Fibroblast of lung (primary cell): ENCODE results near the gene PGR. TPM values are rescaled to one million over a fixed set of nuclear protein-coding genes. Genes with fewer than 3 reads are reported as not detected.

Experiments used
- DNase-seq, 2 donors: peaks; one replicate each; pipeline versions ENCODE4 v3.0.0 to v3.0.0-alpha.2; 2010; ENCODE audit warnings: low read depth in 2 of 2
- H2AFZ ChIP-seq: 2 replicates; pipeline ENCODE4 v1.5.1; 2012; ENCODE audit warnings: low read length, control low read depth, inconsistent platforms
- H3K27ac ChIP-seq: 2 replicates; pipeline ENCODE4 v1.5.1; 2011; ENCODE audit warnings: low read length, control low read depth; ENCODE audit not compliant: insufficient read depth
- H3K27me3 ChIP-seq: 2 replicates; pipeline ENCODE4 v1.5.1; 2011; ENCODE audit warnings: mild to moderate bottlenecking, low read length; ENCODE audit not compliant: control insufficient read depth, insufficient read depth
- H3K36me3 ChIP-seq: 2 replicates; pipeline ENCODE4 v1.5.1; 2011; ENCODE audit warnings: low read length; ENCODE audit not compliant: control insufficient read depth, insufficient read depth
- H3K4me1 ChIP-seq: 2 replicates; pipeline ENCODE4 v1.5.1; 2011; ENCODE audit warnings: low read length; ENCODE audit not compliant: control insufficient read depth, insufficient read depth; ENCODE audit errors: extremely low read depth
- H3K4me2 ChIP-seq: 2 replicates; pipeline ENCODE4 v1.5.1; 2011; ENCODE audit warnings: low read length, control low read depth; ENCODE audit not compliant: insufficient read depth; ENCODE audit errors: extremely low read depth
- H3K4me3 ChIP-seq, 4 experiments: fragments of 200-600 bp in 1 of 4; sonication (generic) in 1 of 4; replicated peaks in 1 of 4; 2 replicates each; pipeline ENCODE4 v1.5.1; 2011 to 2016; ENCODE audit warnings: low read length in 4 of 4, low read depth in 3 of 4, mild to moderate bottlenecking in 3 of 4, control low read depth in 2 of 4, inconsistent platforms in 1 of 4, mixed read lengths in 1 of 4; ENCODE audit not compliant: insufficient read depth in 1 of 4; ENCODE audit errors: control extremely low read depth in 1 of 4
- H3K79me2 ChIP-seq: 2 replicates; pipeline ENCODE4 v1.5.1; 2012; ENCODE audit warnings: mild to moderate bottlenecking, low read length, inconsistent platforms; ENCODE audit not compliant: control insufficient read depth, insufficient read depth
- H3K9ac ChIP-seq: 2 replicates; pipeline ENCODE4 v1.5.1; 2011; ENCODE audit warnings: mild to moderate bottlenecking, low read length, control low read depth; ENCODE audit not compliant: insufficient read depth
- H3K9me3 ChIP-seq: 2 replicates; pipeline ENCODE4 v1.5.1; 2012; ENCODE audit warnings: low read depth, low read length; ENCODE audit not compliant: control insufficient read depth, insufficient read depth
- H4K20me1 ChIP-seq: 2 replicates; pipeline ENCODE4 v1.5.1; 2011; ENCODE audit warnings: low read length; ENCODE audit not compliant: control insufficient read depth, insufficient read depth; ENCODE audit errors: extremely low read depth
- CTCF ChIP-seq, 2 donors: IDR thresholded peaks in 1 of 2; conservative IDR thresholded peaks in 1 of 2; 1 replicate in 1 of 2; 2 replicates in 1 of 2; pipeline ENCODE4 v1.5.1; 2011 to 2012; ENCODE audit warnings: low read length in 2 of 2, control low read depth in 1 of 2, inconsistent platforms in 1 of 2, low read depth in 1 of 2, mild to moderate bottlenecking in 1 of 2
- EZH2 ChIP-seq: IDR thresholded peaks from 2 replicates; pipeline ENCODE4 v1.5.1; 2012; ENCODE audit warnings: low read length, control low read depth, mild to moderate bottlenecking; ENCODE audit errors: missing control alignments
- polyA plus RNA-seq, 2 donors: library from polyadenylated mRNA; depleted of rRNA in 1 of 2; stranded (reverse) in 1 of 2; unstranded in 1 of 2; fragments of >200 nt; gene quantifications; 2 replicates each; pipeline ENCODE4 v1.2.1, GENCODE V29; 2011 to 2012; ENCODE audit warnings: missing spikeins in 1 of 2
- total RNA-seq: library from RNA; depleted of rRNA; stranded (reverse); fragments of >200 nt; gene quantifications from 2 replicates; pipeline ENCODE4 v1.2.1, GENCODE V29; 2014

The PGR gene
- total and polyA plus RNA-seq, 2 donors (not counting 1 experiment from before 2014, with no cell fraction given) = 0.19 to 2.0 TPM

DNA sequence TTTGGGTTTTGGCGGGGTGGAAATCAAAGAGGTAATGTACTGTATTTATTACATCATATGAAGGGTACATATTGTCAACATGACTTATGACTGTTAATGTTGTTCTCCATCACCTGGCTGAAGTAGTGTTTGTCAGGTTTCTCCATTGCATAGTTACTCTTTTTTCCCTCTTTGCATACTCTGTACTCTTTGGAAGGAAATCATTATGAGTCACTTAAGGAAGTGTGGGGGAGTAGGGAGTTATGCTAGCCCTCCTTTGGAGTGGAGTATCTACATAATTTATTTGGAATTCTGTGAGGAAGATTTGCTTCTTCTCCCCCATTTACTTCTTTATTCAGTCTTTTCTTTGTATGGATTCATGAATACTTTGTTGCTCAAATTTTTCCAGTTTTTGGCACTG lies 3.6 kb upstream of the PGR start:
- TF ChIP-seq CTCF (conservative IDR thresholded peaks at IDR 0.05 in 1 of 2, IDR thresholded peaks at IDR 0.05 in 1 of 2; ENCODE audit: low read depth in 1 of 2, low read length in 2 of 2) = no peak
- no peak for TF ChIP-seq EZH2
- H3K27me3 ChIP-seq = peaks cover 12% of the 10 kb centered on the region
- no peaks in the 10 kb centered on the region for H3K36me3 ChIP-seq
- no peaks in the 10 kb centered on the region for H3K9me3 ChIP-seq
- H3K4me3 ChIP-seq = no peak overlapping the region
- no peak overlapping the region for H3K4me2 ChIP-seq
- no peak for DNase-seq
- H3K4me1 ChIP-seq = no peaks in the 10 kb centered on the region
- no peak overlapping the region for H2AFZ ChIP-seq
- H3K9ac ChIP-seq = no peak overlapping the region
- H4K20me1 ChIP-seq = no peaks in the 10 kb centered on the region
- H3K79me2 ChIP-seq = no peaks in the 10 kb centered on the region
- H3K27ac ChIP-seq = no peak overlapping the region

GRCh38 chr11:101128571-101129202 lies 926 bp downstream of the PGR start:
- Histone ChIP-seq H3K79me2 (no peaks in the 10 kb centered on the region), H2AFZ (no peak overlapping the region), H3K4me2 (peak overlapping the region; percentile 88), H4K20me1 (no peaks in the 10 kb centered on the region), H3K4me3 (peak overlapping the region; percentile 23 to 63 (median 61)), H3K4me1 (no peaks in the 10 kb centered on the region), H3K9me3 (no peaks in the 10 kb centered on the region), H3K9ac (no peak overlapping the region), H3K27ac (no peak overlapping the region), H3K36me3 (no peaks in the 10 kb centered on the region), H3K27me3 (peaks cover 12% of the 10 kb centered on the region)
- DNase-seq = no peak
- TF ChIP-seq CTCF (conservative IDR thresholded peaks at IDR 0.05 in 1 of 2, IDR thresholded peaks at IDR 0.05 in 1 of 2; ENCODE audit: low read depth in 1 of 2, low read length in 2 of 2) (no peak), EZH2 (no peak)

DNA sequence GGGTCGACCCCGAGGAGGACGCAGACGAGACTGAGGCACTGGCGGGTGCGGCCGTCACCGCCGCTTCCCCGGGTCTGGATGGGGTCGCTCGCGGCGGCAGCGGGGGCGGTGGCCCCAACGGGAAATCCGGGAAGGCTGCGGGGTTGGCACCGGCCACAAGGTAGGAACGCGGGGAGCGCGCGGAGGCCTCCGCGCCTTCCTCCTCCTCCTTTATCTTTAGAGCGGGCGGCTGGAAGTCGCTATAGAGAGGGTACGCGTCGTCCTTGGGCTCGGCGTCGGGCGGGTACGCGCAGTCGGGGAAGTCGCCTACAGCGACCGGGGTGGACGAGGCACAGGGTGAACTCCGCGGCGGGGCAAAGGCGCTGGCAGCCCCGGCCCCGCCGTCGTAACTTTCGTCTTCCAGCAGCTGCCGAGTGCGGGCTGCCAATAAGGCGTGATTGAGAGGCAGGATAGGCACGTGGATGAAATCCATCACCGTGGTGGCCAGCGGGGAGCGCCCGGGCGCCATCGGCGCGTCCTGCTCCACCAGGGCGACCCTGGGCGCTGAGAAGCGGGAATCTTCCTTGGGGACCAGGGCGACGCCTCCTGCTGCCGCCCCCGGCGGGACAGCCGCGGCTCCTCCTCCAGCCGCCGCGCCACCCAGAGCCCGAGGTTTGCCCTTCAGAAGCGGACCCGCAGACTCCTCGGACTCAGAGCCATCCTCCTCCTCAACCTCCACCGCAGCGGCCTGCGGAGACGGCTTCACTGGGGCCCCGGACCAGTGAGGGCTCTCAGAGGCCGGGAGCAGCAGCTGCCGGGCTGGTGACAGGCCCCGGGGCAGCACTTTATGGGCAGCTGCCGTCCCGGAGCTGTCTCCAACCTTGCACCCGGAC lies 1.7 kb downstream of the PGR start:
- peak overlapping the region; percentile 44 for H3K9ac ChIP-seq
- peak overlapping the region; percentile 52 for H2AFZ ChIP-seq
- H3K79me2 ChIP-seq = no peaks in the 10 kb centered on the region
- H3K4me1 ChIP-seq = no peaks in the 10 kb centered on the region
- peak overlapping the region; percentile 78 for H3K4me2 ChIP-seq
- DNase-seq = peak in 1 of 2 donors; percentile 6
- no peaks in the 10 kb centered on the region for H3K9me3 ChIP-seq
- H3K27me3 ChIP-seq = peaks cover 12% of the 10 kb centered on the region
- no peaks in the 10 kb centered on the region for H3K36me3 ChIP-seq
- H3K27ac ChIP-seq = no peak overlapping the region
- TF ChIP-seq CTCF (conservative IDR thresholded peaks at IDR 0.05 in 1 of 2, IDR thresholded peaks at IDR 0.05 in 1 of 2; ENCODE audit: low read depth in 1 of 2, low read length in 2 of 2) (no peak), EZH2 (no peak)
- peak overlapping the region; percentile 23 to 63 (median 61) for H3K4me3 ChIP-seq
- H4K20me1 ChIP-seq = no peaks in the 10 kb centered on the region
